NCI-H345 (cell line): Measurements from ENCODE around the gene TMEFF2.

Experiments
- DNase-seq: peaks from one replicate; lab custom pipeline; 2025; lab: John Stamatoyannopoulos, UW

Gene TMEFF2

GRCh38 chr2:192011196-192011595 is 183.5 kb downstream of the TMEFF2 start:
- no peak for DNase-seq

- DNase-seq = no peak
Measured at GRCh38 chr2:192010073-192010472, 184.7 kb downstream of the TMEFF2 start.

GRCh38 chr2:192007581-192008228 is 187.0 kb downstream of the TMEFF2 start:
- no peak for DNase-seq

- no peak for DNase-seq
Measured at GRCh38 chr2:192005211-192005610, 189.5 kb downstream of the TMEFF2 start.

- DNase-seq = no peak
Measured at GRCh38 chr2:192004188-192004963, 190.4 kb downstream of the TMEFF2 start.

- no peak for DNase-seq
Measured at GRCh38 chr2:192002418-192002817, 192.3 kb downstream of the TMEFF2 start.

- no peak for DNase-seq
Measured at GRCh38 chr2:192000196-192000980, 194.3 kb downstream of the TMEFF2 start.

- DNase-seq = no peak
Measured at GRCh38 chr2:191999101-191999841, 195.5 kb downstream of the TMEFF2 start.

GRCh38 chr2:191995285-191995684 is 199.4 kb downstream of the TMEFF2 start:
- DNase-seq = no peak

GRCh38 chr2:191994749-191995148 is 200.0 kb downstream of the TMEFF2 start:
- DNase-seq = no peak

- no peak for DNase-seq
Measured at GRCh38 chr2:191991442-191991841, 203.3 kb downstream of the TMEFF2 start.

GRCh38 chr2:191985740-191986139 is 209.0 kb downstream of the TMEFF2 start:
- no peak for DNase-seq

- no peak for DNase-seq
Measured at GRCh38 chr2:191983591-191983990, 211.1 kb downstream of the TMEFF2 start.

- DNase-seq = peak; percentile 55
Measured at GRCh38 chr2:191983186-191983585, 211.5 kb downstream of the TMEFF2 start.

- DNase-seq = no peak
Measured at GRCh38 chr2:191981706-191982105, 213.0 kb downstream of the TMEFF2 start.

- DNase-seq = no peak
Measured at GRCh38 chr2:191980483-191980882, 214.2 kb downstream of the TMEFF2 start.

- no peak for DNase-seq
Measured at GRCh38 chr2:191979221-191979730, 215.5 kb downstream of the TMEFF2 start.

GRCh38 chr2:191977754-191978153 is 217.0 kb downstream of the TMEFF2 start:
- no peak for DNase-seq

- DNase-seq = no peak
Measured at GRCh38 chr2:191976436-191976835, 218.3 kb downstream of the TMEFF2 start.

GRCh38 chr2:191974676-191975075 is 220.1 kb downstream of the TMEFF2 start:
- DNase-seq = no peak

- DNase-seq = no peak
Measured at GRCh38 chr2:191970867-191971266, 223.9 kb downstream of the TMEFF2 start.

- DNase-seq = no peak
Measured at GRCh38 chr2:191968120-191968519, 226.6 kb downstream of the TMEFF2 start.
